Measurements from ENCODE around the gene FKBP4.

Gene FKBP4

GRCh38 chr12:2783936-2784600 is 10.7 kb upstream of the FKBP4 start:
- peak; percentile 50 to 68 for DNase-seq

GRCh38 chr12:2785017-2785416 is 9.8 kb upstream of the FKBP4 start:
- peak in 1 of 2 experiments; percentile 4 for DNase-seq

- DNase-seq: no peak
These were observed 3.7 kb upstream of the FKBP4 start for GRCh38 chr12:2791089-2791488.

- DNase-seq: no peak
These were observed 1.9 kb upstream of the FKBP4 start for GRCh38 chr12:2792671-2793500.

- DNase-seq: no peak
These were observed 1.2 kb upstream of the FKBP4 start for GRCh38 chr12:2793561-2793960.

GRCh38 chr12:2794191-2794735 is 507 bp upstream of the FKBP4 start:
- DNase-seq: no peak

GRCh38 chr12:2795291-2796186 is 769 bp downstream of the FKBP4 start:
- DNase-seq: peak; percentile 61 to 68

GRCh38 chr12:2796187-2796666 is 1.5 kb downstream of the FKBP4 start:
- peak in 1 of 2 experiments; percentile 52 for DNase-seq

- no peak for DNase-seq
These were observed 3.1 kb downstream of the FKBP4 start for GRCh38 chr12:2797721-2798418.

- DNase-seq: no peak
These were observed 5.3 kb downstream of the FKBP4 start for GRCh38 chr12:2800046-2800570.

GRCh38 chr12:2801044-2801783 is 6.4 kb downstream of the FKBP4 start:
- no peak for DNase-seq

- no peak for DNase-seq
These were observed 9.0 kb downstream of the FKBP4 start for GRCh38 chr12:2803635-2804392.

GRCh38 chr12:2804393-2805142 is 9.8 kb downstream of the FKBP4 start:
- DNase-seq: peak; percentile 7 to 24

GRCh38 chr12:2805143-2805520 is 10.4 kb downstream of the FKBP4 start:
- DNase-seq: no peak

GRCh38 chr12:2806700-2807099 is 11.9 kb downstream of the FKBP4 start:
- no peak for DNase-seq

GRCh38 chr12:2811801-2812200 is 17.0 kb downstream of the FKBP4 start:
- DNase-seq: no peak

- DNase-seq: peak; percentile 99
These were observed 17.8 kb downstream of the FKBP4 start, which contains the start of gene ITFG2 for GRCh38 chr12:2812290-2813213. ITFG2 (plus strand) TSS chr12:2812668; CDS start chr12:2812761, 93 bp downstream.

All from NCI-H2081 (cell line).